Measurements from ENCODE around the gene OPCML. TPM values are rescaled to one million over a fixed set of nuclear protein-coding genes. Genes with fewer than 3 reads are reported as not detected.

The OPCML gene
- total RNA-seq, 1 donor from 2014 or later, result not detected

GRCh38 chr11:132804258-132804657 is 728.0 kb downstream of the OPCML start:
- Mint-ChIP-seq H3K4me3 (no peak overlapping the region), H3K9me3 (peaks cover 10% of the 10 kb centered on the region), H3K27ac (no peak overlapping the region), H3K4me1 (no peaks in the 10 kb centered on the region), H3K36me3 (ENCODE audit: low read depth) (no peaks in the 10 kb centered on the region), H3K27me3 (no peaks in the 10 kb centered on the region)
- intact Hi-C loops (cut with micrococcal nuclease), result no loop called here
- CTCF ChIA-PET, result no interaction called here
- POLR2A ChIA-PET, result no interaction called here
- ATAC-seq (ENCODE audit: low read depth) (no peak), DNase-seq (no peak)
- no peak for TF ChIP-seq CTCF (IDR thresholded peaks at IDR 0.05)

- ChIA-PET POLR2A (no interaction called here), CTCF (no interaction called here)
- intact Hi-C loops (cut with micrococcal nuclease), result no loop called here
- no peaks in the 10 kb centered on the region for H3K36me3 Mint-ChIP-seq (ENCODE audit: low read depth)
- H3K27me3 Mint-ChIP-seq, result no peaks in the 10 kb centered on the region
- no peaks in the 10 kb centered on the region for H3K4me1 Mint-ChIP-seq
- no peak for DNase-seq
- no peak for ATAC-seq (ENCODE audit: low read depth)
- no peak overlapping the region for H3K27ac Mint-ChIP-seq
- no peak overlapping the region for H3K4me3 Mint-ChIP-seq
- no peak for TF ChIP-seq CTCF (IDR thresholded peaks at IDR 0.05)
- peaks cover 10% of the 10 kb centered on the region for H3K9me3 Mint-ChIP-seq
Observed at GRCh38 chr11:132803436-132803835, 728.9 kb downstream of the OPCML start.

- Mint-ChIP-seq H3K4me3 (no peak overlapping the region), H3K27me3 (no peaks in the 10 kb centered on the region), H3K27ac (no peak overlapping the region), H3K4me1 (no peaks in the 10 kb centered on the region), H3K36me3 (ENCODE audit: low read depth) (no peaks in the 10 kb centered on the region), H3K9me3 (peaks cover 10% of the 10 kb centered on the region)
- DNase-seq, result no peak
- ATAC-seq (ENCODE audit: low read depth), result no peak
- intact Hi-C loops (cut with micrococcal nuclease), result no loop called here
- ChIA-PET CTCF (no interaction called here), POLR2A (no interaction called here)
- TF ChIP-seq CTCF (IDR thresholded peaks at IDR 0.05), result no peak
Observed at GRCh38 chr11:132802947-132803346, 729.4 kb downstream of the OPCML start.

GRCh38 chr11:132793831-132794230 is 738.5 kb downstream of the OPCML start:
- POLR2A ChIA-PET, result no interaction called here
- Mint-ChIP-seq H3K4me1 (no peaks in the 10 kb centered on the region), H3K27ac (no peak overlapping the region)

GRCh38 chr11:132792341-132793140 is 739.8 kb downstream of the OPCML start:
- H3K27ac Mint-ChIP-seq, result no peak overlapping the region
- no peak for TF ChIP-seq CTCF (IDR thresholded peaks at IDR 0.05)
- CTCF ChIA-PET, result no interaction called here
- no peaks in the 10 kb centered on the region for H3K36me3 Mint-ChIP-seq (ENCODE audit: low read depth)
- intact Hi-C loops (cut with micrococcal nuclease), result no loop called here
- POLR2A ChIA-PET, result no interaction called here
- ATAC-seq (ENCODE audit: low read depth), result no peak
- DNase-seq, result no peak
- H3K9me3 Mint-ChIP-seq, result no peaks in the 10 kb centered on the region
- no peaks in the 10 kb centered on the region for H3K27me3 Mint-ChIP-seq
- H3K4me1 Mint-ChIP-seq, result no peaks in the 10 kb centered on the region
- H3K4me3 Mint-ChIP-seq, result no peak overlapping the region

More at GRCh38 chr11:132793831-132794230, 738.5 kb downstream of the OPCML start:
- CTCF ChIA-PET, result no interaction called here
- DNase-seq (no peak), ATAC-seq (ENCODE audit: low read depth) (no peak)
- Mint-ChIP-seq H3K27me3 (no peaks in the 10 kb centered on the region), H3K4me3 (no peak overlapping the region), H3K36me3 (ENCODE audit: low read depth) (no peaks in the 10 kb centered on the region), H3K9me3 (no peaks in the 10 kb centered on the region)
- no peak for TF ChIP-seq CTCF (IDR thresholded peaks at IDR 0.05)
- intact Hi-C loops (cut with micrococcal nuclease), result no loop called here

Measured in activated B cell treated with CpG ODN at 0.5 μM for 24 hours (primary cell).